Stimulated activated naive CD8-positive, alpha-beta T cell treated with anti-CD3 and anti-CD28 coated beads, Interleukin-15, Interleukin-2, amounts not matched to agents 100 U/mL and 50 U/mL, for 24 hours (primary cell): ENCODE data around the gene ZNF683.
A peak's percentile ranks its signal among the peaks of the same experiment; 100 is the strongest.
"Not testable (repeated sequence)": the region's sequence is repeated elsewhere in the genome, so short reads cannot be mapped to it uniquely, and the experiment has no call there.

ENCODE experiments used
- ATAC-seq: fragments of 150-1000 bp; cut with Tn5 transposase; one replicate; pipeline ENCODE4 v1.10.0; 2021
- DNase-seq: peaks from one replicate; pipeline ENCODE4 v3.0.0; 2021

The ZNF683 gene

GRCh38 chr1:26385063-26385462, 12.5 kb upstream of the ZNF683 start:
- DNase-seq, ATAC-seq: not testable (repeated sequence)

DNA sequence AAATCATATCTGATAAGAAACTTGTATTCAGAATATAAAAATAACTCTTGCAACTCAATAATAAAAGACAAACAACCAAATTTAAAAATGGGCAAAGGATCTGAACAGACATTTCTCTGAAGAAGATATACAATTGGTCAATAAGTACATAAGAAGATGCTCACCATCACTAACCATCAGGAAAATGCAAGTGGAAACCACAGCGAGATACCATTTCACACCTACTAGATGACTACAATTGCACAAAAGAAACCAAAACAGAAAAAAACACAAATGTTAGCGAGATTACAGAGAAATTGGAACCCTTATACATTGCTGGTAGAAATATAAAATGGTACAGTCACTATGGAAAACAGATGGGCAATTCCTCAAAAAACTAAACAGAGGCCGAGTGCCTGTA, 11.5 kb upstream of the ZNF683 start:
- DNase-seq (no peak), ATAC-seq (no peak)

- ATAC-seq: no peak
- no peak for DNase-seq
Measured at GRCh38 chr1:26378879-26379251, 6.3 kb upstream of the ZNF683 start.

DNA sequence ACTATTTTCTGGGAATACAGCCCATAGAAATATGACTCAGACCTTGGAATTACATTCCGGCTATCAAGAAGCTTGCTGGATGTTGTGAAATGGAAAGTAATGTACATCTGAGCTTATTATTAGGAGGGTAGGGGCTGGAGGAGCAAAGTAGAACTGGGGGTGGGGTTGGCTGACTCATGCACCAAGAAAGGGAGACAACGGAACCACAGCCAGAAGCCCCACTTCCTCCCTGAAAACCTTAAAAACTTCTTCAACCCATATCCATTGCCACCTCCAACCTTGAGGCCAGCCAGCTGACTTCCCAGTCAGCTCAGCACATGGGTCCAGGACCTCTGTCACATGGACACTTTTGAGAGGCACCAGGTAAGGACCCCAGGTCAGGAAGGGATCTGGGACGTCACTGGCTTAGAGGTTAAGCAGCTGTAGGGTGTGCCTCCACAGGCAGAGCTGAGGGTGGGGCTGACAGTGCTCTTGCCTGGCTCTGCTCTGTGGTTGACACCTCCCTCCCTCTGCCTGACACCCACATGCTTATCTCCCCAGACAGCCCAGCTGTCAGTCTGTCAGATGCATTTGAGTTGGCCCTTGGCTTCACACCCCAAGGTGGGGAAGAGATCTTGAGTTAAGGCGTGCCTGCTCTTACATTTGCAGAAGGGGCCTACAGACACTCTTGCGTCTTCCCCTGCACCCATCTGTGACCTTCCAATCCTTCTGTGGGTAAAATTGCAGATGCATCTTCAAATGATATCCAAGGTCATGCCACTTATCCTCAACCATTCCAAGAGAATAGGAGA, 5.7 kb upstream of the ZNF683 start:
- peak; percentile 78 for DNase-seq
- peak; percentile 98 for ATAC-seq

DNA sequence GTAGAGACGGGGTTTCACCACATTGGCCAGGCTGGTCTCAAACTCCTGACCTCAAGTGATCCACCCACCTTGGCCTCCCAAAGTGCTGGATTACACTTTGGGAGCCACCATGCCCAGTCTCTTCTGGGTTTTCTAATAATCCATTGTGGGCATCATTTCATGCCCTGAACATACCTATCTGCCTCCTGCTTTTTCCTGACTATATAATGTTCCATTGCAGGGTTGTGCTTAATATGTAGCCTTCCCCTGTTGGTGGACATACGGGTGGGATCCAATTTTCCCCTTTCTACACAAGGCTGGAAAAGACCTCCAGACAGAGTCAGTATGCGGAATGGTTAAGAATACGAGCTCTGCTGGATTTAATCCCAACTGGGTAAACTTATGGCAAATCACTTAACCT, 3.5 kb upstream of the ZNF683 start:
- ATAC-seq (no peak), DNase-seq (no peak)

GRCh38 chr1:26375081-26375480, 2.5 kb upstream of the ZNF683 start:
- ATAC-seq (no peak), DNase-seq (no peak)

DNA sequence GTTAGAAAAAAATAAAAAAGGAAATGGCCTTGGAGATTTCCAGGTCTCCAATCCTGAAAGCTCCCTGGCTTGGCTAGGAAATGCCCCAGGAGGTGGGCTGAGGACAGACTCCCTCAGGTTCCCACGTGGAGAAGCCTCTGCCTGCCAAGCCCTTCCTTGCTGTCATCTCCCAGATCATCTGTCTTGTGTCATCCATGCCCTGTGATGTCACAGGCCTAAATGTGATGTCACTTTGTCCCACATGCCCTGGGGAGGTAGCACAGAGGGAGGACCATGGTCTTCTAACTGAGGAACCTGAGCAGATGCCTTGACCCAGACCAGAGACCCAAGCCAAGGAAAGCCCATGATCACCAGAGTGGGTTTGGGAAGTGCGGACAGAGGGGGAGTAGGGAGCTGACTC, 1.8 kb upstream of the ZNF683 start:
- ATAC-seq: not testable (repeated sequence)
- DNase-seq: peak; percentile 45

DNA sequence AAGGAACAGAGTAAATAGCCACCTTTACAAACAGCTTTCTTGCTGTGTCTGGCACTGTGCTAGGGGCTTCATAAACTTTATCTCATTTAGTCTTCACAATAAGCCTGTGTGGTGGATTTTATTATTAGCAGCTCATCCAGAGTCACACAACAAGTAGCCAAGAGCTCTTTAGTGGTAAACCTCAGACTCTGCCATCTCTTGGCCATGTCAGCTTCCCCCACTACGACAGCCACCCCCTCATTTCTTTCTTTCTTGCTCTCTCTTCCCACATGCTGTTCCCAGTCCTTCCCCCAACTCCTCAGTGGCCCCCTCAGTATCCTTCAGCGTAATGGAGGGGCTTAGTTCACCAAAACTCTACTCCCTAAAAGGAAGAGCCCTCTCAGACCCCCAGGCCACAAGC, 1.2 kb upstream of the ZNF683 start:
- ATAC-seq (no peak), DNase-seq (no peak)

DNA sequence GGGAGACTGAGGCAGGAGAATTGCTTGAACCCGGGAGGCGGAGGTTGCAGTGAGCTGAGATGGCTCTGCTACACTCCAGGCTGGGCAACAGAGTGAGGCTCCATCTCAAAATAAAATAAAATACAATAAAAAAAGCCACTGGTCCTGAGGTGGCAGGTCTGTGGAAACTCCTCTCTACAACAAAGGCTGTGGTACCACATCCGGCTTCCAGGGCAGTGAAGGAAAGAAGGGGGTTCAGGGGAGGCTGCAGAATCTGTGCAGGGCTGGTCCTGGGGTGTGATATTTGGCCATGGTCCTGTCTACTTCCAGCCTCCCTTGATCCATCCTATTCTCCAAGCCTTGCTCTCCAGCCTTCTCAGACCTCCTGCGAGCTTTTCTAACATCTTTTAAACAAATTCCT, 731 bp upstream of the ZNF683 start:
- ATAC-seq: peak; percentile 54
- DNase-seq: peak; percentile 38

- ATAC-seq (peak; percentile 56), DNase-seq (peak; percentile 28)
Measured at GRCh38 chr1:26372039-26372438, 511 bp downstream of the ZNF683 start.

- peak; percentile 36 for DNase-seq
- ATAC-seq: no peak
Measured at GRCh38 chr1:26370591-26371382, 1.8 kb downstream of the ZNF683 start.

DNA sequence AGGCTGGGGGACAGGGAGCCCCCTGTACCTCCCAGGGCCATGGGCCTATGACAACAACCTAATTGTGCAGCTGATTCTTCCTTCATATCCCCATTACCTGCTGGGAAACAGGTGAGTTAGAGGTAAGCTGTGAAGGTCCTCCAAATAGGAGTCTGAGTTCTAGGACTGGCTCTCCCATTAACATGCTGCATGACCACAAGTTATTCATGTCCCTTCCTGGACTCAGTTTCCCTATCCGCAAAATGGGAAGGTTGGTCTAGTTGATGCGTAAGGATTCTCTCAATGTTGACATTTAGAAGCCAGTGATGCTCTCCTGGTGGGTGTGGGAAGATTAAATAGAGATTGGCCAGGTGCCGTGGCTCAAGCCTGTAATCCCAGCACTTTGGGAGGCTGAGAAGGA, 4.1 kb downstream of the ZNF683 start:
- ATAC-seq: no peak

DNA sequence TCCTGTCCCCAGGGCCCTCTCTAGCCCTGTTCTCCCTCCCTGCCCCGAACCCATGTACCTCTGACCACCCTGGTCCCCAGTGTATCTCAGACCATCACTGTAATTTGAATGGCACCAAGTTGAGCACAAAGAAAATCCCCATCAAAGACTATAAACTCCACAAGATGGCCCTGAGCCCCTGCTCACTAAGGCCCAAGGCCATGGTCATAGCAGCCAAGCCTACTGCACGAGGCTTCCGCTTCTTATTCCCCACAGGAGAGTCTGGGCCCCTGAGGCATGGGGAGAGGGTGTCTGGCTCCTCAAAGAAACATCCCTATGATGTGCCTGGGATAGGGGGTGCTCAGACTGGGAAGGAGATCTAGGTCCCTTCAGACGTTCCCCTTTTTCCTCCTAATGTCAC, 4.5 kb downstream of the ZNF683 start:
- DNase-seq (no peak), ATAC-seq (no peak)

More for the DNA sequence above, 4.1 kb downstream of the ZNF683 start:
- DNase-seq: no peak

DNA sequence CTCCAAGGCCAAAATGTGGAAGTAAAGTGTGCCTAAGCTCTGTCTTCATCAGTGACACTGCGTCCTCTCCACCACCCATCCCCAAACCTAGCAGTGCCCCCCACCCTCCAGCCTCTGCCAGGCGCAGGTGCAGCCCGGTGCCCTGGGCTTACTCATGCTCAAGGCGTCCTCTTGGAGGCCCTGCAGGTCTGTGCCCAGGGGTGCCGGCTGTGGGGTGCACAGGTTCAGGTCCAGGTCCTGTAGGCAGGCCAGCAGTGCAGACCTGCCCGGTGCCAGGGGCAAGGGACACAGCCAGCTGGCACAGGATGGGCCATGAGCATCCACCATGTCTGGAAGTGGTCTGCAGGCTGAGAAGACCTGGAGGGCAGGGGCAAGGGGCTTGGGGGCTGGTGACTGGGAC, 5.1 kb downstream of the ZNF683 start:
- ATAC-seq: no peak
- no peak for DNase-seq

DNA sequence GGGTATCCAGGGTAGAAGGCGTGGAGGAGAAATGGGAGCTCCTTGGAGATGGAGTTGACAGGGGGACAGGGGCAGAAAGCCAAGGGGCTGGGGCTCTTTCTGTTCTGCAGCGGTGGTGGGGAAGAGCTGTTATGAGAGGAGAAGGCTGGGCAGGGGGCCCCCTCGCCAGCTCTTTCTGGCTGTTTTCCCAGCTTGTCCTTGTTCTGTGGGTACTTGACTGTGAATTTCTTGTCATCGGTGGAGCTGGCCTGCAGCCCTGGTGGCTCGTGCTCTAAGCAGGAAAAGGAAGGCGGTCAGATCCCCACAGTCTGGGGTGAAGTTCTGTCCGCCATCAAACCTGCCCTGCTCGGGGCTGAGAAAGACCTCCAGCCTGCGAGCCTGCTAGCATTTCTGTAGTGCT, 7.6 kb downstream of the ZNF683 start:
- DNase-seq (no peak), ATAC-seq (no peak)

GRCh38 chr1:26363549-26364448, 8.8 kb downstream of the ZNF683 start:
- peak; percentile 71 for ATAC-seq
- DNase-seq: peak; percentile 93

GRCh38 chr1:26362331-26362730, 10.2 kb downstream of the ZNF683 start:
- ATAC-seq (no peak), DNase-seq (no peak)

GRCh38 chr1:26361605-26362122, 10.9 kb downstream of the ZNF683 start:
- ATAC-seq (no peak), DNase-seq (no peak)

- no peak for ATAC-seq
- no peak for DNase-seq
Measured at GRCh38 chr1:26360807-26361604, 11.5 kb downstream of the ZNF683 start.

- ATAC-seq: no peak
- peak; percentile 66 for DNase-seq
Measured at GRCh38 chr1:26359981-26360806, 12.4 kb downstream of the ZNF683 start.
